Ramos (cell line): Measurements from ENCODE around the gene CHCHD5.

Experiments
- in situ Hi-C: fragments of 300-500 bp; cut with MboI; formaldehyde crosslinking; loops from one replicate; pipeline ENCODE4 v1.14.3; 2022; ENCODE audit warnings: low sequenced_read_pairs; ENCODE audit not compliant: unreplicated experiment

CHCHD5 gene

DNA sequence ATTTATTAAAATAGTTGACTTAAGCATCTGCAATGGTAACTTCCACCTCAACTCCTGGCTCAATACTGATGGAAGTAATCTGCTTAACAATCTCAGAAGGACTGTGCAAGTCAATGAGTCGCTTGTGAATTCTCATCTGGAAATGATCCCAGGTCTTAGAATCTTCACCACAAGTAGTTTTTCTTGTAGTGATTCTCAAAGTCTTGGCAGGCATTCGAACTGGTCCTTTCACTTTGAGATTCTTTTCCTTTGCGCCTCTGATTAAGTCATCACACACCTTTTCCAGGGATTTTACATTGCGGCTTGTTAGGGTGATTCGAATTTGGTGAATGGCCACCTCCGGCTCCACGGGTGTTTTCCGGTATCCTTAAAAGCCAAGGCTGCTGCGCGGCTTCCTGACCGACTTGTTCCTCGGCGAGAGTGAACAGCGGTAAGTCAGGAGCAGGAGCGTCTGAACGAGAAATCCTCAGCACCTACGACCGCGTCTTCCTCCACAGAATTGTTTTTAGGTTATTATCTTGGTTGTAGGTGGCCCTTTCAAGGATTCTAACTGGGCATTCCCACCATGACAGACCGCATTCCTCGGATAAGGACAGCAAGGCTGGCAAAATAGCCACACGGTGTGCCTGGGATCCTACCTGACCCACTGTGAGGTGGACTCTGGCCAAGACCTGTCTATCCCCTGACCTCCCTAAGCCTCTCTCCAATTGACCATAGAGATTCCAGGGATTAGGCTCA is 37.5 kb downstream of the CHCHD5 start:
- in situ Hi-C loops = loop anchor here (5.0 to 10.0 kb wide), 2 partner anchors 100 to 263 kb away; partner anchors contain the start of gene NT5DC4

GRCh38 chr2:112622528-112622849 is 38.1 kb downstream of the CHCHD5 start:
- in situ Hi-C loops = loop anchor here (5.0 to 10.0 kb wide), 2 partner anchors 100 to 262 kb away; partner anchors contain the start of gene NT5DC4

- in situ Hi-C loops = loop anchor here (5.0 to 10.0 kb wide), 2 partner anchors 98 to 261 kb away; partner anchors contain the start of gene NT5DC4
These were observed 39.7 kb downstream of the CHCHD5 start for GRCh38 chr2:112623913-112624777.

DNA sequence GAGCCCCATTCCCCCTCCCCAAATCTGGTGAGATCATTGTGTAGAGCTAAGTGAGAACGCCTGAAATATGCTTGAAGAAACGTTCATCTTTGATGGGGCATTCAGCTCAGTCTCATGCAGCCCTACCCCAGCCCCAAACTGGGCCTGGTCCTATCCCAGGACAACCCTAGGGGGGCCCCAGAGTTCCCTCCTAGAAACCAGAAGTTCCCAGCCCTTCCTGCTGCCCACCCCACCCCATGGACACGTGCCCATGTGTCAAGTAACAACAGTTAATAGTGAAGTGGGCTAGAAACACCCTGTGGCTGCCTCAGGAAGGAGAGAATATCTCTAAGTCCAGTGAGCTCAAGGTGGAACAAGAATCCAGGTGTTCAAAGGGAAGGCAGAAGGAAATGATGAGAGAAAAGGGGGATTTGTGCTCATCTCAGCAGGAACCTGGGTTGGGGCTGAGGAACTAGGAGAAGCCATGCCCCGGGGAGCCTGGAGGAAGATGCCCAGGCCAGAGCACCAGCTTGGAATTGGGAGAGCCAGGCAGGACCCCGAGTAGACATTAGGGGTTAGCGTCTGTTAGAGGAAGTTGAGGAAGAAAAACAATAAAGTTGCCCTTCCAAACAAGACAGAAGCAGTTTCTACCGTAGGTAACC is 41.2 kb downstream of the CHCHD5 start:
- in situ Hi-C loops = loop anchor here (10.0 kb wide), 1 partner anchor 259 kb away; no protein-coding TSS in a partner anchor

- in situ Hi-C loops = loop anchor here (10.0 kb wide), 1 partner anchor 258 kb away; no protein-coding TSS in a partner anchor
These were observed 42.2 kb downstream of the CHCHD5 start for GRCh38 chr2:112626604-112627059.

DNA sequence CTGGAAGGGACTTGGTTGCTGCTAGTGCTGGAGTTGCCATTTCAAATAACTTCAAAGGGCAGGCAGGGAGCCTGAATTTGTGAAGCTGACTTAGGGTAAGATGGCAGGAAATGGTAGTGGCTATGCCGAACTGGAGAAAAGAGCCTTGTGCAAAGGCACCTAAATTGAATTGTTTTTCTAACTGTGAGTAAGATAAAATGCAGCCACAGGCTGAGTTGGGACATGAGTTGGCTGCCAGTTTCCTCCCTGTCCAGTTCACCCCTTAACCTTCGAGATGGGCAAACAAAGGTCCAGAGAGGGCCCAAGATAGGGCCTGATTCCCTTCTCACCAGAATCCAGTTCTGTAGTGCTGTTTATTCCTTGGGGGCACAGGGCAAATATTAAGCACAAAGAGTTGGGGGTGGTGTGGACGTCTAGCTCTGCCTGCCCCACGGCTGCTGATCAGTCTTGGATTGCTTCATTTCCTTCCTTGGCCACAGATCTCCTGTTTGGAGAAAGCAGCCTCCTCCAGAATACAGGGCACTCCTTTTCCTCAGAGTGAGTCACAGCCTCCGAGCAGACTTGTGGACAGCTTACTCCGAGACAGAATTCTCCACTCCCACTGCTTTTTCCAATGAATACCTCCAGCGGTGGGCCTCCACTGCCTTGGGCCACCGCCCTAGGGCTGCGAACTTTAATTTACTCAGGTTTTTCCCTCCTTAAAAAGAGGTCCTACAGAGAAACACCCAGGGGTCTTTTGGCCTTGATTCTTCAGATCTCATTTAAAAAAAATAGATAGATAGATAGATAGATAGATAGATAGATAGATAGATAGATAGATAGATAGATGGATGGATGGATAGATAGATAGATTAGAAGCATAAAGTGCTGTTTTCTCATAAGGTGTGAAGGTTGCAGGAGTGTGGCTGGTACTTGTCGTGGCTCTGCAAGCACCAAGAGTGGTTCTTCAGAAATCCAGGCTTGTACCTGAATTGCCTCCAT is 42.9 kb downstream of the CHCHD5 start:
- in situ Hi-C loops = loop anchor here (10.0 kb wide), 1 partner anchor 257 kb away; no protein-coding TSS in a partner anchor

DNA sequence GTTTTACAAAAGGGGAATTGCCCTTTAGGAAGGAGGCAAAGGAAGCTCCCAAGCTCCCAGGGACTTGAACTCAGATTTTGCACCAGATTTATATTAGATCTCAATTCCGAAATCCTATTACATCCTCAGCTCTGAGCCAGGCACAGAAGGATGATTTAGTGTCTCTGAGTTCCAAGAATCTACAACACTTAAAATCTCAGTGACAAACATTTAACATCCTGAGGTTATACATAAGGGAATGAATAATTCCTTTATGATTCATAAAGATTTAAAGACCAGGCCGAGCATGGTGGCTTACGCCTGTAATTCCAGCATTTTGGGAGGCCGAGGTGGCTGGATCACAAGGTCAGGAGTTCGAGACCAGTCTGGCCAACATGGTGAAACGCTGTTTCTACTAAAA is 44.8 kb downstream of the CHCHD5 start:
- in situ Hi-C loops = loop anchor here (10.0 kb wide), 1 partner anchor 256 kb away; no protein-coding TSS in a partner anchor

DNA sequence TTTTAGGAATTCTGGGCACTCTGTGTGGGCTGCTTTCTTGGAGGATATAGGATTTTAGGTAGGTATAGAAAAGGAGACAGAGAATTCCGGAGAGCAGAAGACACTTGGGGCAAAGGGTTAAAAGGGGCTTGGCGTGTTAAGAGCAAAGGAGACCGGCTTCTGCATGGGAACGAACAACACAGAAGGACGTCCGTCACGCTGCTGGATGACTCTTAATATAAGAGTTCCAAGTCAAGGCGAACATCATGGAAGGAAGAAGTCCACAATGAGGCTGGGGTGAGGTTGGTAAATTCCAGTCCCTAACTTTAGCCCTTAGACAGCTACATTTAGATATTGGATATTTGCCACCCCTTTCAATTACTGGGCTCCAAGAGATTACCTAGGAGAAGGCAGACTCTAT is 45.4 kb downstream of the CHCHD5 start:
- in situ Hi-C loops = loop anchor here (10.0 kb wide), 1 partner anchor 255 kb away; no protein-coding TSS in a partner anchor

GRCh38 chr2:112630268-112630667 is 45.9 kb downstream of the CHCHD5 start:
- in situ Hi-C loops = no loop called here

DNA sequence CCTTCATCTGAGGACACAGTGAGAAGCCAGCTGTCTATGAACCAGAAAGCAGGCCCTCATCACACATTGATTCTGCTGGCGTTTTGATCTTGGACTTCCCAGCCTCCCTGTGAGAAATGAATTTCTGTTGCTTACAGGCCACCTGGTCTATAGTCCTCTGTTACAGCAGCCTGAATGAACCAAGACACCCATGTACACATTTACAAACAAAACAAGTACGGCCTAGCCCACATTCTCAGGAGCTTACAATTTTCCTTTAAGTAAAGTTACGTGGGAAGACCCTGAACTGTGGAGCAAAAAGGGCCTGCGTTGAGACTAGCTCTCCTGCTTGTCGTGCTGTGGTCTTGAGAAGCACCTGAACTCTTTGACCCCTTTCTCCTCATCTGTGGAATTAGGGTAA is 49.3 kb downstream of the CHCHD5 start:
- in situ Hi-C loops = no loop called here

DNA sequence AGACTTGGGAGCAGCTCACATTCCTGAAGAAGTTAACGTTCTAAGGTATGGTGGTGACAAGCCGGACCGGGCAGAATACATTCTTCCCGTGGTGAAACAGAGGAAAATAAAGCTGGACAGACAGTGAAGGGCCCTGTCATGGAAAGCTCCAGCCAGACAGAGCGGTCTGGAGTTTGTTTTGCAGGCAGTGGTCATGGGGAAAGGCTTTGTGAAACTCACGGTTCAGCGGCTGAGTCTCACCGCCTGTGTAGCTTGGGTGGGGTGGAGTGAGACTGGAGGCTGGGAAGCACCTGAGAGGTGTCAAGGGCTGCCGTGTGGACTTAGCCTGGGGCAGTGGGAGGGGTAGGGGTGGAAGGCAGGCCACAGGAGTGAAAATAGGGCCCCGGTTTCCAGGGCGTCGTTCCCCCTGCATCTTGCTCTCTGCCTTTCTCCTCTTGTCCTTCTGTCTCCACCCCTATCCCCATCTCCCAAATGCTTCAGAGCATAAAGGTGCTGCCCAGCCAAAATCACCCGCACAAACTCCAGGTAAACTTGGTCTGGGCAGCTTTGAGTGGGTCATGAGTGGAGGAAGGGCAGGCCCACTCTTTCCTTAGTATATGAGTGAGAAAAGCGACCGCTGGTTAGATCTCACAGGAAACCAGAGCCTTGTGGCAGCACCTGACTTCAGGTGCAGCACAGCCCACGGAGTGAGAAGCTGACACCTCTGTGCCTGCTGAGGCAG is 49.9 kb downstream of the CHCHD5 start:
- in situ Hi-C loops = no loop called here

GRCh38 chr2:112634874-112635157 is 50.4 kb downstream of the CHCHD5 start:
- in situ Hi-C loops = no loop called here

DNA sequence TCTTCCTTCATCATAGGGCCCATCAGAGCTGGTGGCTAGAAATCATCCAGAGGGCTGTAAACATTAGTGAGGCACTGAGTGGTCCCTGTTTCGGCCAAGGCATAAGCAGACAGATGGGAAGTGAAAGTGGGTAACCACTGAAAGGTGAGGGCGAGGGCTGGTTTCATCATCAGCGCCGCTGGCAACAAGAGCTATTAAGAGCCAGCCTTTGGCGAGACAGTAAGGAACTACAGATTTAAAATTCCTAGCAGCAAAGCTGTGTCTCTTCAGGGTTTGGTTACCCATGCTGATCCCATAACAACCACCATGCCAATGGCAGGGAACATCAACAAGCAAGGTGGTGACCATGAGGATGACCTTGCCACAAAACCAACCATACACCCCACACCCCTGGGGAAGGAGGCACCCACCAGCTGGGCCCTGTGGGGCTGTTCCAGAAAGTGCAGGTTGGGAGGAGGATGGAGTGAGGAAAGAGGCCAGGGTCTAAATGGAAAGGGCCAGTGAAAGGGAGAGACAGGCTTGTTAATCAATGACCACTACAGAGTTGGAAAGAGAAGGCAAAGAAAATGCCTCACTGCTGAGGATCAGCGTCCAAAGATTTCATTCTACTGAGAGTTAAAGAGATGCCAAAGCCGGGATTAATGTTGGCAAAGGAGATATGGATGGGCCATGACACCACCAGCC is 52.3 kb downstream of the CHCHD5 start:
- in situ Hi-C loops = no loop called here

DNA sequence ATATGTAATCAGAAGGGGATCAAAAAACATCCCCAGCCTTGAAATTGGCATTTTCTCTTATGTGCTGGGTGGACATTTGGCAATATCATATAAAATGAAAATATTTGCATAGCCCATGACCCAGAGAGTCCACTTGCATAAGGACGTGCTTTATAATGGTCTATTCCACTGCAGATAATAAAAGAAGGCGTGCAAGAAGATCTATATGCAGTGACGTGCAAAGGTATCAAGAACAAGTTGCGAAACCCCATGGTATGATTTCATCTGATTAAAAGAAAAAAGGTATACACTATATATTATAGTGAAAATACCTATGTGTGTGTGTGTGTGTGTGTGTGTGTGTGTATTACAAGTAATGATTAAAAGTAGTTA is 52.9 kb downstream of the CHCHD5 start:
- in situ Hi-C loops = no loop called here
